Measurements from ENCODE around the gene EPSTI1.
A peak's percentile ranks its signal among the peaks of the same experiment; 100 is the strongest.
"Not testable (repeated sequence)": the region's sequence is repeated elsewhere in the genome, so short reads cannot be mapped to it uniquely, and the experiment has no call there.

The EPSTI1 gene

GRCh38 chr13:42883771-42884467, 108.1 kb downstream of the EPSTI1 start:
- DNase-seq = no peak

GRCh38 chr13:42883142-42883541, 108.9 kb downstream of the EPSTI1 start:
- DNase-seq = no peak

DNA sequence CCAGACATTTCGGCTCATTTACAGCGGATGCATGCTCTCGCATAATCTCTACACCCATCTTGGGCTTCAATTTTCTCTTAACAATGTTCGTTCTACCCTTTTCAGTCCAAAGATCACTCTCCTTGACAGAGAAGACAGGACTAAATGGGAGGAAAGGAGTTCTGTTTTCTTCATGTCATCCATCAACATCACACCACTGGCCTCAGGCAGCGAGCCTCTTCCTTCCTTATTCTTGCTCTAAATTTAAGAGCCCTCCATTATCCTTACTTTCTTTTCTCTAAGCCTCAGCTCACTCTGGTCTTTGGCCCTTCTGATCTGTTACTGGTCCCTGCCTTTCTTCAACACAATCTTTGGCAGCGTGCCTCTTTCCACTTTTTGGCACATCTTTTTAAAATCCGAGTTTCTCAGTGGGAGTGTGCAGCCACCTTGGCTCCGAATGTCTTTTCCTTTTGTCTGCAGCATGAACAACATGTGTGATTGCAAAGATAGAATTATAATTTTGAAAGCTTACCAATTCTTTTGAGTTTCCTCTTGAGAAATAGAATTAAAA, 111.9 kb downstream of the EPSTI1 start:
- DNase-seq = no peak

- no peak for DNase-seq
Measured at GRCh38 chr13:42878721-42879120, 113.3 kb downstream of the EPSTI1 start.

DNA sequence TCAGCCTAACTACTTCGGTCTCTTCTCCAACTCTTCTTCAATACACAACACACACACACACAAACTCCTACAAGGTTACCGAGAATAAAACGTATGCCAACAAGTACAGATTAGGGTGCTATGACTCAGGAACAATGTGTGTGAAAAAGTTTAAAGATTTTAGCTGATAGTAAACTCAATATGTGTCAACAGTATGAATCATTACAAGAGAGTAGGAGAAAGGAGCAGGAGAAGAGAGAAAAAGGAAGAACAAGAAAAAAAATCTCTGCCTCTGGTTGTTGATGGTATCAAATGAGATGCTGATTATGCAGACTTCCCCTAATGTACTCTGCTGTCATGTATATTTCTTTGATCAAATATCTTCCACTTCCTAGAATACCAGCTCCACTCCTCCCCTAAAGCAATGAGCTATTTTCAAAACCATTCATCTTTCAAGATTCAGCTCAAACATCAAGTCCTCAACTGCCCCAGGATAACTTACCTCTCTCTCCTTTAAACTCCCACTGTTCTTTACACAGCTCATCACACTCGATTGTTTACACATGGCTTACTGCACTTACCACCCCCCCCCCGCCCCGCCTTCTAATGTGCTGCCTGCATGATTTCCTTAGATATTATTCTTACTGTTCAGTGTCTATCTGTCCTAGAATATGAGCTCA, 115.0 kb downstream of the EPSTI1 start:
- DNase-seq = no peak

DNA sequence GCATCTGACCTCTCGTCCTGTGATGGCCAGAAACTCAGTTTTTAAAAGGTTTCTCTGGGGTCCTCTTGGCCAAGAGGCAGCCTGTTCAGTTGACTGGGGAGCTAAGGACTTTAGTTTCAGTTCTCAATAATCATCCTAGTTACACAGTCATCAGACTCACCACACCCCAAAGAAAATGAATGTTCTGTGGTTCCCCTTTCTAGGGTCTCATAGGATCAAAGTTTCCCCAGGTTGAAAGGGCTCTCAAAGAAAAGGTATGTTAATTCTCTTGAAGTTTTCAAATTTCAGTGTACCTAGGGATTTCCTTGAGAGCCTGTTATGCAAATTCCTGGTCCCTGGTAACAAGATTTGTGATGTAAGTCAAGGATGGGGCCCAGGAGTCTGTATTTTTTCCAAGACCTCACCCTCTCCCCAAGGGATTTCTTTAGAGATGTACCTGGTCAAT, 115.7 kb downstream of the EPSTI1 start:
- peak; percentile 5 to 15 for DNase-seq

GRCh38 chr13:42875475-42876269, 116.4 kb downstream of the EPSTI1 start:
- no peak for DNase-seq

GRCh38 chr13:42874221-42874620, 117.8 kb downstream of the EPSTI1 start:
- no peak for DNase-seq

DNA sequence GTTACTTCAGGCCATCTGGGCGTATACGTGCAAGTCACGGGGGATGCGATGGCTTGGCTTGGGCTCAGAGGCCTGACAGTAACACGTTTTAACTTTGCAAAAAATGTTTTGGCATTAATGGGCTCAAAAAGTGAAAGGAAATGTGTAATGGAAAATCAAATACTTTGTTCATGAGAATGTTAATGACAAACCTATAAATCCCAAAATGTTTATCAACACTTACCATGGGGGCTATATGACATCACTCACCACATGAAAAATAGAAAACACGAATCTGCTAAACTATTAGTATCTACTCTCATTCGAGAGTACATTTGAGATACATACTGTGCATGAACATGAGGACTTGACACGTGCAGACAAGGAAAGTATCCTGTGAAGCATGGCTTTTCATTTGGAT, 119.0 kb downstream of the EPSTI1 start:
- DNase-seq = no peak

GRCh38 chr13:42867232-42867631, 124.8 kb downstream of the EPSTI1 start:
- no peak for DNase-seq

- no peak for DNase-seq
Measured at GRCh38 chr13:42865768-42866102, 126.3 kb downstream of the EPSTI1 start.

DNA sequence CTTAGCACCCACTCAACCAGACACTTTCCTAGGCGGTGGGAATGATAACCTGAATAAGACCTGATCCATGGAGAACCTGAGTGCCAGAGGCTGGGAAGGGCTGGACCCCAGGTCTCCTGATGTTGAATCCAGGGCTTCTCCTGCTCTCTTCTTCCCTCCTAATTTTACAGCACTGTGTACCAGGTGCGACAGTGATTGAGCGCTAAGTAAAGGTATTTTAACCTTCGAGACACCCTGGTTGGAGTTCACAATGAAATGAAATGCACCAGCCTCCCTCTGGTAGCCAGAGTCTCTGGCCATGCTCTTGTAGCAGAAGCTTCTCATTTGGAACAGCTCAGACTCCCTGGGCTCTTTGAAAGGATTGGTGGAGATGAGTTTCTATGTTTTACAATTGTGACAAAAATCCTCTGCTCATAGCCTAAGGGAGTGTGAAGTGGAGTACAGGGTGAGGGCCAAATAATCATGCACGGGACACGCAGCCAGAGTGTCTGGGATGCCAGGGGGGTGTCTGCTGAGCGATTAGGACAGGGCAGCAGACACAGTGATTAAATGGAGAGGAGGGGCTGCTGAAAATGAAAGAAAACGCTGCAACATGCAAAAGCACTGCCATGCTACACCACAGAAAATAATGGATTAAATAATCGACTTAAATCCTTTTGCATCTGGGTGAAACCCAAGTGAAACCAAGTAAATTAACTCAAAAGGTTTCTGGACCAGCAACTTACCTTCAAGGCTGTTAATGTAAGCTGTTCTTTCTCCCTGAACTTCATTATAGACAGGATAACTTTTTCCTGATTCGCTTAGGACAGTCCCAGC, 126.9 kb downstream of the EPSTI1 start:
- no peak for DNase-seq

DNA sequence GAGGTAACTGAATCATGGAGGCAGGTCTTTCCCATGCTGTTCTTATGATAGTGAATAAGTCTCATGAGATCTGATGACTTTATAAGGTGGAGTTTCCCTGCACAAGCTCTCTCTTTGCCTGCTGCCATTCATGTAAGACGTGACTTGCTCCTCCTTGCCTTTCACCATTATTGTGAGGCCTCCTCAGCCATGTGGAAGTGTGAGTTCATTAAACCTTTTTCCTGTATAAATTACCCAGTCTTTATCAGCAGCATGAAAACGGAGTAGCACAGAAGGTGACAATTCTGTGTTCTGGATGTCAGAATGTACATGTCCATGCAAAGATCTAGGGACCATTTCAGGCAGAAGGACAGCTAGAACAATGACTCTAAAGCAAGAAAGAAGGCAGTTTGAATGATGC, 129.7 kb downstream of the EPSTI1 start:
- not testable (repeated sequence) for DNase-seq

GRCh38 chr13:42860485-42860884, 131.6 kb downstream of the EPSTI1 start:
- DNase-seq = no peak

- no peak for DNase-seq
Measured at GRCh38 chr13:42859760-42860159, 132.3 kb downstream of the EPSTI1 start.

- no peak for DNase-seq
Measured at GRCh38 chr13:42855410-42855809, 136.6 kb downstream of the EPSTI1 start.

DNA sequence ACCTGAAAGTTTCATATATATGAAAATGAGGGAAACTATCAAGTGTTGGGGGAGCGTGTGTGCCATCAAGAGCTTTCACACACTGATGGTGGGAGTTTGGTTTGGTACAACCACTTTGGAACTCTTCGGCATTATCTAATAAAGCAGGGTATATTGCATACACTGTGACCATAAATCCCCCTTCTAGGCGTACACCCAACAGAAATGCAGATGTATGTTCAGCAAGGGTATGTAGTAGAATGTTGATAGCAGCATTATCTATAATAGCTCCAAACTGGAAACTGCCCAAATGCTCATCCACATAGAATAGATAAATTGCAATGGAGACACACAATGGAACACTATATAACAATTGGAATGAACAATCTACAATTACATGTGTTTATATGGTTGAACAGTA, 139.9 kb downstream of the EPSTI1 start:
- DNase-seq = no peak

GRCh38 chr13:42849200-42849599, 142.8 kb downstream of the EPSTI1 start:
- DNase-seq = no peak

DNA sequence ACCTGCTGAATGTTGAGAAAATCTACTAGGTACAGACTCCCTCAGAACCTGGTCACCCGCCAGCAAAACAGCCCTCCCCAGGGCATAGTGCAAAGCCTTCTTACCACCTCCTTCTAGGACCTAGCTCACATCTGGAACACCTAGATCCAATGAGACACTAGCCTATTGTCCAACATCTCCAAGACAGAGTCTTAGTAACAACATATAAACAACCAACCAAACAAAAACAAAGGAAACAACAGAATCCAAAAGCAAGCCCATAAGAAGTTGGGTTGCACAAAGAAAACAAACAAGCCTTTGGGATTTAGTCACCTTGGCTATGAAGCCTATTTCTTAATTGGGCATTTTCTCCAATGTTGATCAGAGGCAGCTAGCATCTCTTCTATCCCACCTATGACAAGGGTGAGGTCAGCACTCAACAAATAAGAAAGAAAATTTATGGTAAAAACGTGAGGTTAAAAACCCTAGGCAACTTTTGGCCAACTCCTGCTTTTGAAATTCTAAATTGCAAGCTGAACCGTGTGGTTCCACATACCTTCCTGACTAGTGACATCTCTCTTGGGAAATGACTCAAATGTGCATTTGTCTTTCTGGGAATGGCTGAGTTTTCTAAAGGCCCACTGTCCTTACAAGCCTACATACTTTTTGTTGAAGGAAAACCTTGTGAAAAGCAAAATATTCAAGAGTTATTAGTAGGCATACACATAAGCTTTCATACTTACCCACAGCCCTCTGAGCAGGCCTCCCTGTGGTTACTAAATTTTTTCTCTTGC, 144.0 kb downstream of the EPSTI1 start:
- DNase-seq = no peak

DNA sequence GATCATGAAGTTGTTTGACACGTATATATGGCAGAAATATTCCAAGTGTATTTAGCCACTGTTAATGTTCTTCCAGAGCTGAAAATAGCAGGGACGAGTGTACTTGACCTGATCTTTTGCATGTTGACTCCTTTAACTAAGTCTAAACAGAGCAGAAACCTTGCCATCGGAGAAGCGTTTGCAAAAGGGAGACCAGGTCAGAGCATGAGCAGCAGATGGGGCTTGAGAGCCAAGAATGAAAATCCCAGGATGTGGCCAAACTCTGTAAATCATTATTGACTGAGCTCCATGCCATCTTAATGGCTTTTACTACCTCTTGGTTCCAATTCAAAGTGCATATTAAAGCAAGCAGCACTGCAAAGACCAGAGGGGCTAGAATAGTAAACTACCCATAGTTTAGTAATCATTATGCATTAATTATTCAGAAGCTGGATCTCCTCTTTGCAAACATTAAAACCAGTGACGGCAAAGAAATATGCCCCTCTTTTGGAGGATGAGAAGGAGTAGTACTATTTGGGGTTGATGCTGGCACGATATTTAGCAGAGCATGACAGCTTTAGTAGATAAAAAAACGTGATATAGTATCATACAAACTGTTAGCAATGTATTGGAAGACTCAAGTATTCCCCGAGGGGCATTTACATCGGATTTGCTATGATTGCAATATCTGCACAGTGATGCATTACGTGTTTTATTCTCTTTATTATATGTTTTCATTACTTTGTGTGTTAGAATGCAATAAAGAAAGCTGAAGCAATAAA, 154.9 kb downstream of the EPSTI1 start:
- no peak for DNase-seq

All from CD4-positive, alpha-beta T cell treated with Interferon alpha-2 for 1 hour (primary cell).